HepG2 (cell line): ENCODE results near the gene NBPF3. TPM values are rescaled to one million over a fixed set of nuclear protein-coding genes. Genes with fewer than 3 reads are reported as not detected.
"Not testable (repeated sequence)": the region's sequence is repeated elsewhere in the genome, so short reads cannot be mapped to it uniquely, and the experiment has no call there.

Experiments used
- ATAC-seq: fragments of 200-7000 bp; cut with Tn5 transposase; 3 replicates; pipeline ENCODE4 v1.9.1; 2020; ENCODE audit warnings: mild to moderate bottlenecking, moderate library complexity
- BruUV-seq: library from RNA; stranded (reverse); fragments of 400-500 nt; replicated peaks from 2 replicates; lab custom pipeline; 2021; lab: Mats Ljungman, UMichigan
- CTCF ChIA-PET: fragments of 300-600 bp; formaldehyde crosslinking; extraction: SDS; loops from one replicate; lab custom pipeline; 2021; ENCODE audit warnings: low total read pairs, inconsistent platforms, low intra/inter-chr PET ratio; lab: Yijun Ruan, JAX
- POLR2A ChIA-PET: fragments of 350-600 bp; sonication (Branson Sonifier 250); formaldehyde crosslinking; loops from one replicate; lab custom pipeline; 2020; ENCODE audit warnings: antibody characterized with exemption, inconsistent platforms; lab: Yijun Ruan, JAX
- DNase-seq: peaks from one replicate; pipeline ENCODE4 v3.0.0-alpha.2; 2015; ENCODE audit warnings: low spot score
- FAIRE-seq: peaks from 3 replicates; lab custom pipeline; 2011; peaks lifted over from hg19 to GRCh38; lab: Jason Lieb, UNC
- H2AFZ ChIP-seq: one replicate; pipeline ENCODE4 v1.6.1; 2011; ENCODE audit warnings: low read length, inconsistent platforms
- H3K27ac ChIP-seq: fragments of 300-600 bp; 3 replicates; pipeline ENCODE4 v1.8.0; 2011; ENCODE audit warnings: mixed run types, mild to moderate bottlenecking, mixed read lengths, low read length, inconsistent platforms; ENCODE audit not compliant: insufficient read depth; ENCODE audit errors: extremely low read length
- H3K27me3 ChIP-seq, 2 experiments: fragments of 200-600 bp in 1 of 2; 2 replicates in 1 of 2; 3 replicates in 1 of 2; pipeline versions ENCODE4 v1.6.0 to v1.8.0; 2011; ENCODE audit warnings: low read length in 2 of 2, mild to moderate bottlenecking in 2 of 2, moderate library complexity in 2 of 2, inconsistent platforms in 1 of 2; ENCODE audit not compliant: insufficient read depth in 2 of 2, control insufficient read depth in 1 of 2
- H3K36me3 ChIP-seq, 2 experiments: fragments of 200-600 bp in 1 of 2; replicated peaks in 1 of 2; 2 replicates in 1 of 2; 3 replicates in 1 of 2; pipeline versions ENCODE4 v1.5.1 to v1.8.0; 2011; ENCODE audit warnings: low read length in 2 of 2, inconsistent platforms in 1 of 2; ENCODE audit not compliant: insufficient read depth in 2 of 2, control insufficient read depth in 1 of 2
- H3K4me1 ChIP-seq: 2 replicates; pipeline ENCODE4 v1.5.1; 2012; ENCODE audit warnings: low read length, inconsistent platforms; ENCODE audit not compliant: insufficient read depth
- H3K4me2 ChIP-seq: 2 replicates; pipeline ENCODE4 v1.6.0; 2011; ENCODE audit warnings: low read depth, low read length, inconsistent platforms
- H3K4me3 ChIP-seq, 3 experiments: fragments of 200-600 bp in 1 of 3; sonication (generic), shearing (Covaris generic) in 1 of 3; replicated peaks in 1 of 3; 2 replicates each; pipeline ENCODE4 v1.5.1; 2011 to 2016; ENCODE audit warnings: low read length in 3 of 3, inconsistent platforms in 2 of 3, low read depth in 2 of 3, mild to moderate bottlenecking in 2 of 3, control low read depth in 1 of 3, mixed read lengths in 1 of 3; ENCODE audit not compliant: insufficient read depth in 1 of 3
- H3K79me2 ChIP-seq: one replicate; pipeline ENCODE4 v1.6.1; 2011; ENCODE audit warnings: low read length, inconsistent platforms; ENCODE audit not compliant: insufficient read depth
- H3K9ac ChIP-seq: 2 replicates; pipeline ENCODE4 v1.6.0; 2011; ENCODE audit warnings: mild to moderate bottlenecking, low read depth, low read length, inconsistent platforms; ENCODE audit not compliant: insufficient read depth
- H3K9me3 ChIP-seq: 2 replicates; pipeline ENCODE4 v1.5.1; 2012; ENCODE audit warnings: mild to moderate bottlenecking, low read length
- H4K20me1 ChIP-seq: 2 replicates; pipeline ENCODE4 v1.6.0; 2011; ENCODE audit warnings: inconsistent platforms, mild to moderate bottlenecking, low read length, moderate library complexity; ENCODE audit not compliant: insufficient read depth
- ASH2L ChIP-seq: fragments of 300-600, 200-600 bp; sonication (generic); IDR thresholded peaks from 2 replicates; pipeline ENCODE4 v1.7.0; 2017; ENCODE audit warnings: low read depth, mild to moderate bottlenecking, moderate library complexity, mixed read lengths, low read length; ENCODE audit not compliant: insufficient read length
- ZNF550 ChIP-seq: sonication (generic); formaldehyde crosslinking; IDR thresholded peaks from 2 replicates; pipeline ENCODE4 v1.4.0; 2020; ENCODE audit warnings: mild to moderate bottlenecking, missing genetic modification reagents, borderline replicate concordance
- WGBS: methylation state at CpG from one replicate; pipeline ENCODE4 v1.1.6; 2017; ENCODE audit warnings: low lambda C conversion rate; 5-methylcytosine and 5-hydroxymethylcytosine counted together
- in situ Hi-C: cut with HindIII; loops from 2 replicates; pipeline ENCODE4 v1.10.0; 2017; ENCODE audit warnings: low pct_unique_long_range_greater_than_20kb; ENCODE audit not compliant: extremely low pct_ligation_motif_present
- intact Hi-C: fragments of 100-400 bp; cut with micrococcal nuclease; formaldehyde crosslinking; loops from one replicate; pipeline ENCODE4 v1.10.0; 2022; ENCODE audit not compliant: unreplicated experiment
- polyA plus RNA-seq, 8 experiments: library from polyadenylated mRNA; depleted of rRNA in 3 of 8; stranded (reverse) in 7 of 8; unstranded in 1 of 8; fragments of >200 nt; fragmentation: Illumina TruSeq in 4 of 8; extraction: Trizol in 4 of 8; gene quantifications; 2 replicates each; pipeline versions ENCODE4 v1.2.1 to v1.2.3, GENCODE V29; 2011 to 2016; ENCODE audit warnings: low read depth in 4 of 8, missing spikeins in 1 of 8, mixed read lengths in 1 of 8; ENCODE audit not compliant: insufficient read depth in 1 of 8
- total RNA-seq, 5 experiments: library from RNA; depleted of rRNA; stranded (reverse); fragments of >200 nt; fragmentation: Illumina TruSeq; extraction: Trizol; gene quantifications; 2 replicates each; pipeline ENCODE4 v1.2.3, GENCODE V29; 2016; ENCODE audit warnings: low read depth in 1 of 5
- TF ChIP-seq, protein P1 (sequence below): sonication (generic); formaldehyde crosslinking; IDR thresholded peaks from 2 replicates; pipeline ENCODE4 v1.8.0; 2022; ENCODE audit warnings: missing genetic modification reagents, low read depth, mild to moderate bottlenecking, borderline replicate concordance

The NBPF3 gene
- total and polyA plus RNA-seq, 2 of the 13 experiments (the other 11 are each of a cell fraction or from before 2014, with no cell fraction given) = 3.5 to 4.9 TPM

DNA sequence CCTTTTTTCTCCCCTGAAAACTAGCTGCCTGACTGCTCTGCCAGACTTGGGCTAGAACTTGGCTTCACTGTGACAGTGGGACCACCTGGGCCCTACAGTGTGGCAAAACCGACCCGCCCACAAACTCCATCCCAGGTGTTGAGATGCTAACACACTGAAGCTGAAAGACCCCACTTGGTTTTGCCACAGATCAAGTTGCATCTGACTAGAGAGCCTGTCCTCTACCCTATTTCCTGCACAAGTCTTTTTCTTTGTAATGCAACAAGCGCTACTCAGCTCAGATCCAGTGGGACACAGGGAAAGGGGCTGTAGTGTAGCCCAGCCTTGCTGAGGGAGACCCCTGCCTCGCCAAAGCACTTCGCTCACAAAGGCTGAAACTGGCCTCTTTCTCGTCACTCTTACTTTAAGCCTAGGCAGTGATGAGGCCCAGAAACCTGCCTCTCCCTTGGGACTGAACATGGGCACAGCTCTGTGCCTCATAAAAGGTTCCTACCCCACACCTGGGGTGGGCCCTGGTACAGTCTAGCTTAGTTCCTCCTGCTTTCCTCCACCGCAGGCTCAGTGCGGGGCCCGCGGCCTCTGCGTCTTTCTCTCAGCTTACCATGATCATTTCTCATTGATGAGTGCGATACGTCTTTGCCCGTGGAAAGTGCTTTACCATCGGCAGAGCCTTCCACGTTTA, 79.0 kb downstream of the NBPF3 start:
- Histone ChIP-seq H3K4me1 (peaks cover 23% of the 10 kb centered on the region), H2AFZ (no peak overlapping the region), H3K27me3 (peaks cover 0 to 31% of the 10 kb centered on the region in 2 experiments; a peak in 1 of 5 replicates), H3K9ac (no peak overlapping the region), H4K20me1 (no peaks in the 10 kb centered on the region), H3K9me3 (no peaks in the 10 kb centered on the region), H3K4me2 (no peak overlapping the region), H3K36me3 (no peaks in the 10 kb centered on the region), H3K27ac (no peak overlapping the region), H3K4me3 (no peak overlapping the region), H3K79me2 (no peaks in the 10 kb centered on the region)
- in situ Hi-C loops (no loop called here), intact Hi-C loops (no loop called here)
- TF ChIP-seq, protein P1, sequence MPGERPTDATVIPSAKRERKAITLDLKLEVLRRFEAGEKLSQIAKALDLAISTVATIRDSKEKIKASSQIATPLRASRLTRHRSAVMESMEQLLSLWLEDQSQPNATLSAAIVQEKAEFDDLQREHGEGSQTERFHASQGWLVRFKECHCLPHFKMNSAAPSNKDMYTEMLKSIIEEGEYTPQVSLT (CRISPR knock-in tag) = no peak
- TF ChIP-seq ZNF550 (no peak), ASH2L (no peak)
- FAIRE-seq = no peak
- ATAC-seq = no peak
- POLR2A ChIA-PET = no interaction called here
- 59% methylated on average over 16 of the region's 16 CpGs for WGBS
- DNase-seq = no peak
- no TSS peak for BruUV-seq
- CTCF ChIA-PET = no interaction called here

DNA sequence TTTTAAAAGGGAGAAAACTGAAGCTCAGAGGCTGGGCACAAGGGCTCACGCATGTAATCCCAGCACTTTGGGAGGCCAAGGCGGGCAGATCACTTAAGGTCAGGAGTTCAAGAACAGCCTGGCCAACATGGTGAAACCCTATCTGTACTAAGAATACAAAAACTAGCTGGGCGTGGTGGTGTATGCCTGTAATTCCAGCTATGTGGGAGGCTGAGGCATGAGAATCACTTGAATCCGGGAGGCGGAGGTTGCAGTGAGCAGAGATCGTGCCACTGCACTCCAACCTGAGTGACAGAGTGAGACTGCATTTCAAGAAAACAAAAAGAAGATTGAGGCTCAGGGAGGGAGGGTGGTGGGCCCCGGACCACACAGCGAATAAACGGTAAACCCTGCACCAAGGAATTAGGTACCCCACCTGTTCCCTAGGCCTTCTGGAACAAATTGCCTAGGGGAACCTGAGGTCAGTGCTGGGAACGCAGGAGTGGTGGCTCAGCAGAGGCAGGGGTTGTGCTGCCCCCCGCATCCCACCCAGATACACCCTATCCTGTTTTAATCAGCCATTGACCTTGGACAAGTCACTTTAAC, 79.6 kb downstream of the NBPF3 start:
- H3K4me3 ChIP-seq, intact Hi-C loops, in situ Hi-C loops, H3K4me2 ChIP-seq, H2AFZ ChIP-seq, ATAC-seq, H4K20me1 ChIP-seq, POLR2A ChIA-PET, DNase-seq, CTCF ChIA-PET, H3K9me3 ChIP-seq, H3K27ac ChIP-seq, H3K79me2 ChIP-seq, H3K36me3 ChIP-seq, BruUV-seq, H3K9ac ChIP-seq, FAIRE-seq: not testable (repeated sequence)
- peaks cover 0 to 27% of the 10 kb centered on the region in 2 experiments; a peak in 1 of 5 replicates for H3K27me3 ChIP-seq
- 44% methylated on average over 11 of the region's 11 CpGs for WGBS
- H3K4me1 ChIP-seq = peaks cover 17% of the 10 kb centered on the region
